Adrenal gland (tissue), 5 donors: ENCODE results near the gene HOXB2.

Experiments used
- CTCF ChIP-seq, 6 experiments: fragments of 450-650 bp in 4 of 6; fragments of 200-600 bp in 2 of 6; sonication (generic) in 1 of 6; IDR thresholded peaks; 1 replicate in 5 of 6; 2 replicates in 1 of 6; pipeline versions ENCODE4 v1.5.1 to v1.8.0; 2016 to 2021; ENCODE audit warnings: antibody characterized with exemption in 6 of 6, mild to moderate bottlenecking in 2 of 6, moderate library complexity in 1 of 6
- POLR2A ChIP-seq, 2 donors: fragments of 450-650 bp; IDR thresholded peaks; one replicate each; pipeline ENCODE4 v1.6.1; 2017; ENCODE audit warnings: antibody characterized with exemption in 2 of 2, mild to moderate bottlenecking in 2 of 2, moderate library complexity in 1 of 2
- donor health status: DM: no; HTN: no; CAD: no.

GRCh38 chr17:48546137-48546923, 1.4 kb upstream of the HOXB2 start:
- no peak for TF ChIP-seq POLR2A (IDR thresholded peaks at IDR 0.05)
- no peak for TF ChIP-seq CTCF (IDR thresholded peaks at IDR 0.05)
